Activated CD8-positive, alpha-beta memory T cell treated with anti-CD3 and anti-CD28 coated beads, Interleukin-2, amount 50 U/mL, for 48 hours (primary cell): Measurements from ENCODE around the gene ADD3.
"Not testable (repeated sequence)": the region's sequence is repeated elsewhere in the genome, so short reads cannot be mapped to it uniquely, and the experiment has no call there.

Experiments
- DNase-seq: peaks from one replicate; pipeline ENCODE4 v3.0.0-alpha.2; 2020

Gene ADD3

DNA sequence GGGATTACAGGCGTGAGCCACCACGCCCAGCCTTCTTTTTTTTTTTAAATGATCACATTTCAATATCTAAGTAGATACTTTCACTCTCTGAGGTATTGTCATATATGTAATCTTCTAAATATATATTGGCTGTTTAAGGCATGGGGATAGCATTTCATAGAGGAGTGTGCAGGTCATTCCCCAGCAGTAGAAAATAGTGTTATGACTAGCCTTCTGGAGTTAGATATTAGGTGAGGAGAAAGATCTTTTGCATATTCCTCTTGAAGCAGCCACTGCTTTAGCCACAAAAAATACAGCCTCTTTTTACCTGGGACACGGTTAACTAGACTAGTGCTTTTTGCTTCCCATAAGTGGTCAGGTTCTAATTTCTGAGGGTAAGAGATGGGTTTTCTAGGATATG lies 28.9 kb downstream of the ADD3 start:
- DNase-seq = no peak

DNA sequence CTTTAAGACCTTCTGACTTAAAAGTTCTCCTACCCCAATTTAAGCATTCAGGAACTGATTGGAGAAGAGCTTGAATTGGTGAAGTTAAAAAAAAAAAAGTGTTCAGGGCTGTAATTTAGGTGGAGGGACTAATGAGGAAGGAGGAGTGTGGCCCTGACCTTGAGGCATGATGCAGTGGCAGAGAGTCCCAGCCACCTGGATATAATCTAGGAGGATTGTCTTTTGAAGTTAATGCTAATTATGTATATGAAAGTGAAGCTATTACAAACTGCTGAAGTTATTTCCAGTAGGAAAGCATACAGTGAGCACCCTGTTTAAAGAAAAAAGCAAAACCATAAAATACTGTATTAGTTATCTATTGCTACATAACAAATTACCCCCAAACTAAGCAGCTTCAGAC lies 31.5 kb downstream of the ADD3 start:
- no peak for DNase-seq

DNA sequence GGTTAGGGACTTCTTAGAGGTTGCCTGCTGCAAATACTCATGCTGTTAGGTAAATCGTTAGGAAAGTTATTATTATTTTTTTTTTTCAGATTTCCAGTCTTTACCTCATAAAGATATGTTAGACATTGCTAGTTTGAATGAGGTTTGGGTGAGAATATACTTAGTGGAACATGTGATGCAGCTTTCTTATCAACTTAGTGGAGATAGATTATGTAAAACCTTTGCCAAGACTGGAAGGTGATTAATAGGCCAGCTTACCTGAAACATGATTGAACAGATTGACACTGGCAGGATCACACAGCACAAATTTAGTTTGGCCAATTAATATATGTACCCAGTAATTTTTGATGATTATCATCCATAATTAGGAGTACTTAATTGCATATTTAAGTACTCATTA lies 32.3 kb downstream of the ADD3 start:
- no peak for DNase-seq

DNA sequence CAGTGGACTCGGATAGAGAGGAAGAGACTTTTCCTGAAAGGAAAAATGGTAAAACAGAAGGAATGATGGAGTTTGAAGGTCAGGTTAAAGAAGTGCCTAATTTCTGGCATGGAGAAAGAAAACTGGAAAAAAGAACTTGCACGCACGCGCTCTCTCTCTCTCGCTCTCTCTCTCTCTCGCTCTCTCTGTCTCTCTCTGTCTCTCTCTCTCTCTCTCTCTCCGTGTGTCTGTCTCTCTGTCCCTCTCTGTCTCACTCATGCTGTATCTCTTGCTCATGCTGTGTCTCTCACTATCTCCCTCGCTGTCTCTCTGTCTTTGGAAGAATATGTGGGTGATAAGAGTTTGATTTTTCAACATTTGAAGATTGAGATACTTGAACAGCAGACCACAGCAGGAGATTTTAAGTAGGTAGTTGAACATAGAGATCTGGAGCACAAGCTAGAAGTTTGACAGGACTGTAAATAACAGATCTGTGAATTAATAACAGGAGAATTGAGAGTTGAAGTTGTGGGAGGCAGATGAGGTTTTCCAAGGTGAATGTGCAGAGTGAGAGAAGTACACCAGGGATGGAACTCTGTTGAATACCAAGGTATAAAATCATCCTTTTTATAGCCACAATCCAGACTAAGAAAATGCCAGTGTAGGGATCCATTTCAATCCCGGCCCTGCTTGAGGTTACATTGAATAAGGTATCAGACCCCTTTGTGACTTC lies 33.1 kb downstream of the ADD3 start:
- DNase-seq = no peak

DNA sequence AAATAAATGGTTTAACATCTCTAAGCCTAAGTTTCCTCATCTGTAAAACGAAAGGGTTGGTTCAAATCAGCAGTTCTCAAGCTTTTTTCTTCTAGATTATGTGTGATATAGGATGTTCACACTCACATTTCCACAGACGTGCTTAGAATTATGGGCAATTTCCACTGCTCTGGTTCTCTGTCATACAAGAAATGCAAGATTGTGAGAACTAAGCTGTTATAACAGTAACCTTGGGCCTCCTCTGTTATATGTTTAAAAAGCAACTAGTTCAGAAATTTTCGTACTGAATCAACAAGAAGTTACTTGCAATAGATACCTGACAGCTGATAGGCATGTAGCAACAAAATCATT lies 33.7 kb downstream of the ADD3 start:
- no peak for DNase-seq

DNA sequence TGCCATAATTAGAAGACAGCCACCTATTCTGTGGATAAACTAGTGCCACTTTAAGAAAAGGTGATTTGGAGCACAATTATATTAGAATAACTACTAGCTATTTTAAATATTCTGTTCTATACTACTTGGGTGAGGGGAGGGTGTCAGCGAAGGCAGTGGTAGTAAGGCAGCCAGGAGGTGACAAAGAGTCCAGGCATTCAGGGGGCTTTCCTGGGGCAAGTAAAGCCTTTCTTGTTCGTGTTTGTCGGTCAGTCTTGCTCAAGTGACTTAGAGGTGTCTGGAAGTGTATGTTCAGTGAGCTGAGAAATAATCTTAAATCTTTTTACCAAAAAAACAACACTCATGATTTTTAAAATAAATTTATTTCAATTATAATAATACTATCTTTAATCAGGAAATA lies 34.4 kb downstream of the ADD3 start:
- no peak for DNase-seq

DNA sequence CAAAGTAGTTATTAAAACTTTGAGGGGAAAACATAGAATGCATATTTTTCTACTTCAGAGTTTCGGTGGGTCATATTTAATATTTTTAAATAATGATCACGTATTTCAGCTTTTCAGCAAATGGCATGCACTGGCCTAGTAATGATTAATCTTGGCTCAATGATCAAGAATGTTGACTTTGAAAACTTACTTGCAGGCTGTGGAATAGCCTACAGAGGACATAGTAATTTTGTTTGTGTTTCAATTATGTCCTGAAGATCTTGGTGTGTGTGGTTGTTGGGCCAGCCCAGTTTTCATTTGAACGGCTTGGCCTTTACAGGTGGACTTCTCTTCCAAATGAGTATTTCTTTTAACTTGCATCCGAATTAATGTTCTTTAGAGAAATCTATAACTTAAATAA lies 35.1 kb downstream of the ADD3 start:
- DNase-seq = no peak

DNA sequence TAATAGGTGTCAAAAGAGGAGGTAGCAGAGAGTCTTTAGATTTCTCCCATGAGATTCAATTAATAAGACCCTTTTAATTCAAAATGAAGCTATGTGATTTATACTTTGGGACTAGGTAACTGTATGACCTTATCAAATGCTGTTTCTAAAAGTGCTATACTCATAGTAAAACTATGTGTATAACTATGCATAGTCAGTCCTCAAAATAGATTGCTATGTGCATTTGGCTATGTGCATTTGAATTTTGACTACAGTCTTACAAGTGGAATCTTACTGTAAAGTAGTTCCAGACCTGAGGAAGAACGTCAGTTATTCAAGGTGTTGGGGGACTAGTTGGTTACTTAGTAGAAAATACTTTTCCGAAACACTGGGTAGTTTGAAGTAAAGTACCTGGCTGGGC lies 36.9 kb downstream of the ADD3 start:
- no peak for DNase-seq

DNA sequence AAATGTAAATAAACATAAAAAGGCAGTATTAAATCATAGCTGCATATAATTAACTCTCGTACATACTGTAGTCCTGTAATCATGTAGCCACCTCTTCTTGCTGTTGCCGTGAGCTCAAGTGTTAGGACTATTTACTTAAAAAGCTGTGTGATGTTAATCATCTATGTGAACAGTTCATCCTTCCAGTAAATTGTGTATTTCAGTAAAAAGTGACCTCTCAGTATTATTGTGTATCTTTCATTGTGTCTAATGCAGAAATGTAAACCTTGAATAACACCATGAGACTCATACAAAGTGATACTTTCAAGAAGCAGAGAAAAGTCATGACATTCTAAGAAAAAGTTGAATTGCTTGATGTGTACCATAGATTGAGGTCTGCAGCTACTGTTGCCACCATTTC lies 38.0 kb downstream of the ADD3 start:
- DNase-seq = no peak

DNA sequence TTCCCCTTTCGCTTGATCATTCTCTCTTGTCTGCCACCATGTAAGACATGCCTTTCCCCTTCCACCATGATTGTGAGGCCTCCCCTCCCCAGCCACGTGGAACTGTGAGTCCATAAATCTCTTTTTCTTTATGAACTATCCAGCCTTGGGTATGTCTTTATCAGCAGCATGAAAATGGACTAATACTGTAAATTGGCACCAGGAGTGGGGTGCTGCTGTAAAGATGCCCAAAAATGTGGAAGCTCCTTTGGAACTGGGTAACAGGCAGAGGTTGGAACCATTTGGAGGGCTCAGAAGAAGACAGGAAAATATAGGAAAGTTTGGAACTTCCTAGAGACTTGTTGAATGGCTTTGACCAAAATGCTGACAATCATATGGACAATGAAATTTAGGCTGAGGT lies 40.4 kb downstream of the ADD3 start:
- not testable (repeated sequence) for DNase-seq

DNA sequence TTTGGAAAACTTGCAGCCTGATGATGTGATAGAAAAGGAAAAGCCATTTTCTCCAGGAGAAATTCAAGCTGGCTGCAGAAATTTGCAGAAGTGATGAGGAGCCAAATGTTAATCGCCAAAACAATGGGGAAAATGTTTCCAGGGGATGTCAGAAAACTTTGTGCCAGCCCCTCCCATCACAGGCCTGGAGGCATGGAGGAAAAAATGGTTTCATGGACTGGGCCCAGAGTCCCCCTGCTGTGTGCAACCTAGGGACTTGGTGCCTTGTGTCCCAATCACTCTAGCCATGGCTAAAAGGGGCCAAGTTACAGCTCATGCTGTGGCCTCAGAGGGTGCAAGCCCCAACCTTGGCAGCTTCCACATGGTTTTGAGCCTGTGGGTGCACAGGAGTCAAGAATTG lies 41.0 kb downstream of the ADD3 start:
- DNase-seq = no peak

DNA sequence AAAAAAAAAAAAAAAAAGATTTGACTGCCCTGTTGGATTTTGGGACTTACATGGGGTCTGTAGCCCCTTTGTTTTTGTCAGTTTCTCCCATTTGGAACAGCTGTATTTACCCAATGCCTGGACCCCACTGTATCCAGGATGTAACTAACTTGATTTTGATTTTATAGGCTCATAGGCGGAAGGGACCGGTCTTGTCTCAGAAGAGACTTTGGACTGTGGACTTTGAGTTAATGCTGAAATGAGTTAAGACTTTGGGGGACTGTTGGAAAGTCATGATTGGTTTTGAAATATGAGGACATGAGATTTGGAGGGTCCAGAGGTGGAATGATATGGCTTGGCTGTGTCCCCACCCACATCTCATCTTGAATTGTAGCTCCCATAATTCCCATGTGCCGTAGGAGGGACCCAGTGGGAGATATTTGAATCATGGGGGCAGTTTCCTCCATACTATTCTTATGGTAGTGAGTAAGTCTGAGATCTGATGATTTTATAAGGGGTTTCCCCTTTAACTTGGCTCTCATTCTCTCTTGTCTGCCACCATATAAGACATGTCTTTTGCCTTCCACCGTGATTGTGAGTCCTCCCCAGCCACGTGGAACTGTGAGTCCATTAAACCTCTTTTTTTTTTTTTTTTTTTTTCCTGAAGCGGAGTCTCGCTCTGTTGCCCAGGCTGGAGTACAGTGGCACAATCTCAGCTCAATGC lies 42.3 kb downstream of the ADD3 start:
- not testable (repeated sequence) for DNase-seq

DNA sequence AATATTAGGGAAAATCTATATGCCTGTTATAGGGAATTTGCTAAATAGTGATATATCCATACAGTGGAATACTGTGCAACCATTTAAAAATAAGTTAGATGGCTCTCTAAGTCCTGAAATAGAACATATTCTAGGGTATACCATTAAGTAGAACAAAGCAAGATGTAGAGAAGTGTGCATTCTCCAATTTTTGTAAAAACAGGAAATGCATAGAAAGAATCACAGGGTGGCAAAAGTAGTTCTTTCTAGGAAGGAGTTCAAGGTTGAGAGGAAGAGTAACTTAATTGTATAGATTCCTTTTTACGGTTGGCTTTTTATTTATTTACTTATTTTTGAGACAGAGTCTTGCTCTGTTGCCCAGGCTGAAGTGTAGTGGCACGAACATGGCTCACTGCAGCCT lies 43.7 kb downstream of the ADD3 start:
- DNase-seq = no peak

DNA sequence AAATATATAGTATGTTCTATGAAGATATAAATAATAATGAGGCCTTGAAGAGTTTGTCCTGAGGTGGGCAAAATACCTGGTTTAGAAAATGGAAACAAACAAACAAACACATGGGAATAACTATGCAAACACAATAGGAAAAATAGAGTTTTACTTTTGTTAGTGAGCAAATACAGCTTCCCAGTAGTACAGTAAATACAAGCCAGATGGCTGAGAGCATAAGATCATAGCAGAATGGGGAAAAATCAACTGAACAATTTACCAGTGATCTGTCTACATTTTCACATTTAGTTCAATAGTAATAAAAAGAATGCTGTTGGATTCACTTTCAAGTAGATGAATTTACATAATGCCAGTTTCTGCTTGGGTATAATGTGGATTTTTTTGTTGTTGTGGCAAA lies 45.1 kb downstream of the ADD3 start:
- DNase-seq = no peak

DNA sequence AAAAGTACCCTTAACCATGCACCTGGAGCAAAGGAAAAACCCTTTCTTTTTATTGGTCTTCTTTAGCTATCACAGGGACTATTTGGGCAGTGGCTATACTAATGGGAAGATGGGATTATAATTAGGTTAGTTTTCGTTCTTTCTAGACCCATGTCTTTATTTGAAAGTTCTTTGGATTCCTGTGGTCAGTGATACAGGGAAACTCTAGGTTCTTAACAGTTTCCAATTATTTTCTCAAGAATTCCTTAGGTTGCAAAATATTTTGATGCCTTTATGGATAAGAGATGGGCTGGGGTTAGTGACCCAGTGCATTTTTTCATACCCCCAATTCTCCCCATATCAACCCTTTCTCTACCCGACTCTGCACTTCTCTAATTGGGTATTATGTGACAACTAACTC lies 49.0 kb downstream of the ADD3 start:
- DNase-seq = no peak

DNA sequence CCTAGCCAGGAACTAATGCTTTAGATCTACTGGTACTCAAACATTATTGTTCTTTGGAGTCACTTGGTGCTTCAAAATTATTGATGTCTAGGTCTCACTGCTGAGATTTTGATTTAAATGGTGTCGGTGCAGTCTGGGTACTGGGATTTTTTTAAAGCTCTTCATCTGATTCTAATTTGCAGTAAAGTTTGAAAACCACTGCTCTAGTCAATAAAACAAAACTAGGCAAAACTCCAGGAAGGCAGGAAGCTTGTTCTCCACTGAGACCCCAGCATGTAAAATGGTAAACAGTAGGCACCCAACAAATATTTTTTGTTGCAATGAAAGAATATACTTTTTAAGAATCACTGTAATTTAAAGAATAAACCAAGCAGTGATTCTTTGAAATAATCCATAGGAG lies 49.7 kb downstream of the ADD3 start:
- no peak for DNase-seq

DNA sequence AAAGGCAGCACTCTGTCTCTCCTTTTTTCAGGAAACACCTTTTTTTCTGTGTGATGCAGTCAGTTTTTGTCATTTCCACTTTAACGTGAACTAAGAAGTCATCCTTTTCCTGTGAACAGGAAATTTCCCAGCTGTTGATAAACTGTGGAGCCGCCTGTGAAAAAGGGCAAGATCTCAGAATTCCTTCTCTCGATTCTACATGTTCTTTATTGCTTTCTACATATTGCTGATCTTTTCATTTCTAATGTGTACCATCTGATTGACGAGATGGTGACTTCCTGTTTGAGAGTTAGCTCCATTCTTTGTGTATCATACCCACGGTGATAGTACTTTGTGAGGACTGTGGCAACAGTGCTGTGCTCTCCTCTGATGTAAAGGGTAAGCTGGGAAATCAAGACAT lies 50.4 kb downstream of the ADD3 start:
- DNase-seq = no peak

DNA sequence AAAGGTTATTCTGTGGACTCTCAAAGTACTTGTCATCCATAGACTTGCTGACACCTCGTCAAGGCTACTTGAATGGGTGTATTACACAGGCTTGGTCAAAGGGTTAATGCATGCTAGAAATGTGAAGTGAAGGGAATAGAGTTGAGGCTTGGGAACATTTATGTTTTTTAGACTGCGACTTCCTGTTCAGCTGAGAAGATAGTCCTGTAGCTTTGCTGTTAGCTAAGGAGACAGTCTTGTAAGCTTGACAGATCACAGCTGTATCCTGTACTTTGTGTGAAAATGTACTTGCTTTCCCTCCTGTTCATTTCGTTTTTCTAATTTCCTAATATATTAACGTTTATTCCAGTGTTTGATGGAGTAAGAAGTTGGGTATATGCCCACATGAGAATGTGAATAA lies 52.1 kb downstream of the ADD3 start:
- no peak for DNase-seq

DNA sequence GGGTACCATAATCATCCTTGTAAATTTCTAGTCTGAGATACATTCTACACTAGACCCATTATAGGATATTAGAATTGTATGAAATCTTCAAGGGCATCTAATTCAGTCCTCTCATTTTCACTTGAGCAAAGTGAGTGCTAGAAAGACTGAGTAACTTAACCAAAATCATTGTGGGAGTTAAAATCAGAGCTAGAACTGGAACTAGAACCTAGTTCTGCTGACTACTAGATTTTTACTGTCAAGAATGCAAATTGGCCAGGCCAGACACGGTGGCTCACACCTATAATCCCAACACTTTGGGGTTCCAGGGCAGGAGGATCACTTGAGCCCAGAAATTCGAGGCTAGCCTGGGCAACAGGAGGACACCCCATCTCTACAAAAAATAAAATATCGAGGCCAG lies 53.9 kb downstream of the ADD3 start:
- no peak for DNase-seq

DNA sequence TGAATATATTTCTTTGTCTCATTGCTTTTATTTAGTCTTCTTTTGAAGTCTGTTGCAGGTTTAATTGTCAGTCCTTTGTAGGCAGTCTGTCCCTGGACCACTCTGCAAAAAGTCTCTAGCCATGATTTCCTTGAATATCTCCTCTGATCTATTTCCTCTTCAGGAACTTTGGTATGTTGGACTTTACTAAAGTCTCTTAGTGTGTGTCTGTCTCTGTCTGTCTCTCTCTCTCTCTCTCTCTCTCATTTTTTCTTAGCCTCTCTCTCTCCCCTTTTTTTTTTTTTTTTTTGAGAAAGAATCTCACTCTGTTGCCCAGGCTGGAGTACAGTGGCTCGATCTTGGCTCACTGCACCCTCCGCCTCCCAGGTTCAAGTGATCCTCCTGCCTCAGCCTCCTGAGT lies 57.5 kb downstream of the ADD3 start:
- DNase-seq = no peak

DNA sequence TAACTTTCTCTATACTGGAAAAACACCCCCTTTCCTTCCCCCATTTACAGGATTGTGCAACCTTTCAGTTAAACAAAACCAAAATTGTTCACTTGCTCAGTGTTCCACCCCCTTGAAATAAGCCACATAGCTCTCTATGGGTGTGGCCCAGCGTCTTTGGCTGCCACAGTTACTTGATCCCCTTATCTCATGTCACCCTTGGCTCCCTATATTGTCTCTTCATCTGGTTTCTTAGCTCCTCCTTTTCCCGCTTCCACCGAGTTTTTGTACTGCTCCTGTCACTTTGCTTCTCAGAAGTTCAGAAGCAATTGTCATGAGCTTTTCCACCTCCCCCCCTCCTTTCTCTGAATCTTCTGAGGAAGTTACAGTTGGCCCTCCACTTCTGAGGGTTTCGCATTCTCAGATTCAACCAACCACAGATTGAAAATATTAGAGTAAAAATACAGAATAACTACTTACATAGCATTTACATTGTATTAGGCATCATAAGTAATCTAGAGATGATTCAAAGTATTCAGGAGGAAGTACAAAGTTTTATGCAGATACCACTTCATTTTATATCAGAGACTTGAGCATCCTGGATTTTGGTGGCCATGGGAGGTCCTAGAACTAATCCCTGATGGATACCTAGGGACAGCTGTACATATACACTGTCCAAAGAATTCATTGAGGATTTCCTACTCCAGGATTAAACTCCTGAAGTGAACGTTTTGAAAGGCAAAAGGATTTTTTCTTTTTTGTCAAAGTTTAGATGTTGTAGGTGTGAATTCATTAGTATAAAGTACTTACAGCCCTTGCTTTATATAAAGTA lies 60.4 kb downstream of the ADD3 start:
- DNase-seq = no peak

DNA sequence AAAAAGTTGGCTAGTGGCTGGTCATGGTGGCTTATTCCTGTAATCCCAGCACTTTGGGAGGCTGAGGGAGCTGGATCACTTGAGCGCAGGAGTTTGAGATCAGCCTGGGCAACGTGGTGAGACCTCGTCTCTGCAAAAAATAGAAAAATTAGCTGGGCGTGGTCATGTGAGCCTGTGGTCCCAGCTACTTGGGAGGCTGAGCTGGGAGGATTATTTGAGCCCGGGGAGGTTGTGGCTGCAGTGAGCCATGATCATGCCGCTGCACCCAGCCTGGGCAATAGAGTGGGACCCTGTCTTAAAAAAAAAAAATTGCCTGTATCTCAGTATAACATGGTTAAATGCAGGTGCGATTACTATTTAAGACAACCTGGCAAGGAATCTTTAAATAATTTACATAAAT lies 61.0 kb downstream of the ADD3 start:
- DNase-seq = no peak

DNA sequence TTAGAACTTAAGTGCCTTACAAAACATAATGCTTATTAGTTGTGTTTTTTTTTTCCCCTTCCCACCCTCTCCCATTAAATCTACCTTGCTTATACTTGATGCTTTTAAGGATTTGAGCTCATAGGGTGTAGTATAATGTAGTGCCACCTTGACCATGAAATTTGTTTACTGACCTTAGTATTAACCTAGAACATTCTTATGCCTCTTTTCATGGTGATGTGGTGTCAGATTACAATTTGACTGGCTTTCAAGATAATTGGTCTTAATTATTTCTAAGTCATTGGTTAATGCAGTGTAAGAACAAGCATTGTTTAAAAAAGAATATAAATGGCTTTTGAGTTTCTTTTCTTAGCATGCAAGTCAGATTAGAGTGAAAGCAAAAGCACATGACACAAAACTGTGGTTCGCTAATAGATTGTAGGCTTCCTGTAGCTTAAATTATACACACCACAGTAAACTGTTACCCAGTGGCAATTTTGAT lies 61.8 kb downstream of the ADD3 start:
- DNase-seq = no peak

DNA sequence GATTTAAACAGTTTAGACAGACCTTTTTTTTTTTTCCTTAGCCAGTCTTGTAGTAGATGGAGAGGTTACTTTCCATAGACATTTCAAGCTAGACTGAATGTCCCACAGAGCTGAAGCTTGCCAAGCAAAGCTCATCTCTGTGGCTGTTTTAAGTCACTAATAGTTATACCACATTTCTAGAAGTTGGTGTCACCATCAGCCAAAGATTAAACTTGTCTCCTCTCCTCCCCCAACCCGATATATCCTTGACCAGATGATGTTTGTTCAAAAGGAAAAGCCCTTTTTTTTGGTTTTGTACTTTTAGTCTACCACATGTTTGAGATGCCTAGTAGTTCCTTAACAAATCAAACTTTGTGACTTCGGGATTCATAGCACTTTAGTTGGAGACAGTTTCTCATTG lies 66.1 kb downstream of the ADD3 start:
- no peak for DNase-seq
